OCI-LY7 (cell line): Measurements from ENCODE around the gene TAS2R1.

Source experiments
- EZH2phosphoT487 ChIP-seq: fragments of 200-600 bp; sonication (generic); IDR thresholded peaks from 2 replicates; pipeline ENCODE4 v1.6.1; 2018; ENCODE audit warnings: low read depth, borderline replicate concordance, mild to moderate bottlenecking, mixed run types, antibody characterized with exemption, low read length, moderate library complexity, mixed read lengths
- TF ChIP-seq, protein P1 (sequence below): fragments of 200-600 bp; sonication (generic); conservative IDR thresholded peaks from 2 replicates; pipeline ENCODE4 v1.5.1; 2014; ENCODE audit warnings: mild to moderate bottlenecking, antibody characterized with exemption, low read length, moderate library complexity, mixed read lengths

DNA sequence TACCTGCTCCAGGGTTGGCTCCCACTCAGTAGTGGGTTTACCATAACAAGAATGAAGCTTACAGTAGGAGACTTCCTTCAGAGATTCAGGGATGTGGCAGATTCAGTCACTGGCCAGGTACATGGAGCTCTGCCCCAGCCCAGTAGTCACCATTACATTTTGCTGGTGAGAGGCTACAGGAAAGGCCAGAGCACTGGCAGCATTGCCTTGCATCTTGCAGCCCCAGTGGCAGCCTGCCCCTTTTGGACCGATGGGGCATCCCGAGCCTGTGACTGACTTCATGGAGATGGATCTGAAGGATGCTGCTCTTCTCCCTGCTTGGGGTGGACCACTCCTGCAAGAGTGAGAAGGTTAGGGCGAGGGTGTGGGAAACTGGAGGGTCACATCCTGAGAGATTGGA lies 16.8 kb downstream of the TAS2R1 start:
- TF ChIP-seq, protein P1, sequence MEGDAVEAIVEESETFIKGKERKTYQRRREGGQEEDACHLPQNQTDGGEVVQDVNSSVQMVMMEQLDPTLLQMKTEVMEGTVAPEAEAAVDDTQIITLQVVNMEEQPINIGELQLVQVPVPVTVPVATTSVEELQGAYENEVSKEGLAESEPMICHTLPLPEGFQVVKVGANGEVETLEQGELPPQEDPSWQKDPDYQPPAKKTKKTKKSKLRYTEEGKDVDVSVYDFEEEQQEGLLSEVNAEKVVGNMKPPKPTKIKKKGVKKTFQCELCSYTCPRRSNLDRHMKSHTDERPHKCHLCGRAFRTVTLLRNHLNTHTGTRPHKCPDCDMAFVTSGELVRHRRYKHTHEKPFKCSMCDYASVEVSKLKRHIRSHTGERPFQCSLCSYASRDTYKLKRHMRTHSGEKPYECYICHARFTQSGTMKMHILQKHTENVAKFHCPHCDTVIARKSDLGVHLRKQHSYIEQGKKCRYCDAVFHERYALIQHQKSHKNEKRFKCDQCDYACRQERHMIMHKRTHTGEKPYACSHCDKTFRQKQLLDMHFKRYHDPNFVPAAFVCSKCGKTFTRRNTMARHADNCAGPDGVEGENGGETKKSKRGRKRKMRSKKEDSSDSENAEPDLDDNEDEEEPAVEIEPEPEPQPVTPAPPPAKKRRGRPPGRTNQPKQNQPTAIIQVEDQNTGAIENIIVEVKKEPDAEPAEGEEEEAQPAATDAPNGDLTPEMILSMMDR, result no peak
- TF ChIP-seq EZH2phosphoT487, result no peak
